ENCODE measurements around the gene AFAP1L1. TPM values are rescaled to one million over a fixed set of nuclear protein-coding genes. Genes with fewer than 3 reads are reported as not detected.

AFAP1L1 gene
- total RNA-seq, 1 experiment from 2014 or later, result 19.6 TPM

DNA sequence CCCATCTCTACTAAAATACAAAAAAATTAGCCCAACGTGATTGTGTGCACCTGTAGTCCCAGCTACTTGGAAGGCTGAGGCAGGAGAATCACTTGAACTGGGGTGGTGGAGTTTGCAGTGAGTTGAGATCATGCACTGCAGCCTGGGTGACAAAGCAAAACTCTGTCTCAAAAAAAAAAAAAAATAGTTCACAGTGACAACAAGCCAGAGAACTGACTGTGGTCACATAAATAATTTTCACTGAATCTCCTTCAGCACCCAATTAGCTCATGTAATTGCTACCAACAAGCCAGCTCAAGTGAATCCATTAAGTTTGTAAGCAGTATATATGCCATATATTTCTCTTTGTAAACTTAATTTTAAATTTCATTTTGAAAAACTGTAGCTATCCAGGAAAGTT, 14.5 kb upstream of the AFAP1L1 start:
- Histone ChIP-seq H3K27me3 (ENCODE audit: low read length) (no peaks in the 10 kb centered on the region), H3K4me1 (ENCODE audit: insufficient read depth, low read length) (no peaks in the 10 kb centered on the region), H3K79me2 (ENCODE audit: low read length) (no peaks in the 10 kb centered on the region), H4K20me1 (ENCODE audit: low read length) (no peaks in the 10 kb centered on the region), H3K36me3 (ENCODE audit: low read depth, low read length) (no peaks in the 10 kb centered on the region), H3K9ac (ENCODE audit: low read length) (no peak overlapping the region), H3K9me2 (replicated peaks; ENCODE audit: low read length) (no peaks in the 10 kb centered on the region), H3K27ac (ENCODE audit: low read length) (no peak overlapping the region), H3K4me2 (ENCODE audit: low read length) (no peak overlapping the region), H3F3A (ENCODE audit: low read length, unreplicated experiment) (no peaks in the 10 kb centered on the region), H3K9me3 (ENCODE audit: low read length) (no peaks in the 10 kb centered on the region), H3K4me3 (ENCODE audit: low read length) (no peak overlapping the region), H2AFZ (ENCODE audit: low read length) (no peak overlapping the region)
- ChIA-PET POLR2A (ENCODE audit: unreplicated experiment) (interaction anchor here (0.7 kb wide), 1 partner anchor 9 kb away, joined by 3 read pairs; no protein-coding TSS in a partner anchor), CTCF (no interaction called here)
- TF ChIP-seq EZH2 (IDR thresholded peaks at IDR 0.05; ENCODE audit: low read length, unreplicated experiment), result no peak
- TF ChIP-seq EZH2phosphoT487 (IDR thresholded peaks at IDR 0.05; ENCODE audit: borderline replicate concordance, low read length), result no peak
- TF ChIP-seq, protein P1, sequence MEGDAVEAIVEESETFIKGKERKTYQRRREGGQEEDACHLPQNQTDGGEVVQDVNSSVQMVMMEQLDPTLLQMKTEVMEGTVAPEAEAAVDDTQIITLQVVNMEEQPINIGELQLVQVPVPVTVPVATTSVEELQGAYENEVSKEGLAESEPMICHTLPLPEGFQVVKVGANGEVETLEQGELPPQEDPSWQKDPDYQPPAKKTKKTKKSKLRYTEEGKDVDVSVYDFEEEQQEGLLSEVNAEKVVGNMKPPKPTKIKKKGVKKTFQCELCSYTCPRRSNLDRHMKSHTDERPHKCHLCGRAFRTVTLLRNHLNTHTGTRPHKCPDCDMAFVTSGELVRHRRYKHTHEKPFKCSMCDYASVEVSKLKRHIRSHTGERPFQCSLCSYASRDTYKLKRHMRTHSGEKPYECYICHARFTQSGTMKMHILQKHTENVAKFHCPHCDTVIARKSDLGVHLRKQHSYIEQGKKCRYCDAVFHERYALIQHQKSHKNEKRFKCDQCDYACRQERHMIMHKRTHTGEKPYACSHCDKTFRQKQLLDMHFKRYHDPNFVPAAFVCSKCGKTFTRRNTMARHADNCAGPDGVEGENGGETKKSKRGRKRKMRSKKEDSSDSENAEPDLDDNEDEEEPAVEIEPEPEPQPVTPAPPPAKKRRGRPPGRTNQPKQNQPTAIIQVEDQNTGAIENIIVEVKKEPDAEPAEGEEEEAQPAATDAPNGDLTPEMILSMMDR (conservative IDR thresholded peaks at IDR 0.05; ENCODE audit: low read depth, low read length), result no peak
- intact Hi-C loops (cut with micrococcal nuclease), result no loop called here
- DNase-seq, result no peak
- no TSS peak for BruUV-seq (replicated peaks)
- ATAC-seq, result no peak

DNA sequence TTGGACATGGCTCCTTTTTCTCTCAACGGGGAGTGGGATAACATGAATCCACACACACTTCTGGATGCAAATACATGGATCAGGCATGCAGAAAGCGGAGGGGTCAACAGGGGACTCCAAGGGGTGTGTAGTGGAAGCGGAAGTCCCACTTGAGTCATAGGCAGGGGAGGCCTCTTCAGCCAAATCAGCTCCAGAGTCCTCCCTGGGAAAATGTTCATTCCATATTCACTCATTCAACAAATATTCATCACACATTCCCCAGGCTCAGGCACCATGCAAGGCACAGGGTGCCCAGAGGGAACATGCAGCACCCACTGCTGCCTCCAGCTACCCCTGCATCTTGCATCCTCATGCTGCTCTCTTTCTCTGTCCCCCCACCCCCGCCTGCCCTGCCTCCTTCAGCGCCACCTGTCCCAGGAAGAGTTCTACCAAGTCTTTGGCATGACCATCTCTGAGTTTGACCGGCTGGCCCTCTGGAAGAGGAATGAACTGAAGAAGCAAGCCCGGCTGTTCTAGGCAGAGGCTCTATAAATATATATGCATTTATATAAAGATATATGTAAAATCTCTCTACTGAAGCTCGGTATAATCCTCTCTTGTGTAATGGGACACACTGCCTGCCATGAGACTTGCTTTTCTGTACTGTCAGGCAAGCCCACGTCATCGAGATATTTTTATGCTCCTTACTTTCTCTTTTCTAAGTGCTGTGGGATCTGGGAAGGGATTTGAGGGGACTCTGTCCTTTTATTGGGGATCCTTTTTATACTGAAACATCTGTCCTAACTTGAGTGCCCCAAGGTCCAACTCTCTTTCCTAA, 13.6 kb upstream of the AFAP1L1 start:
- H3K9me2 ChIP-seq (replicated peaks; ENCODE audit: low read length), result no peaks in the 10 kb centered on the region
- H3K36me3 ChIP-seq (ENCODE audit: low read depth, low read length), result no peaks in the 10 kb centered on the region
- ATAC-seq, result no peak
- H3K9ac ChIP-seq (ENCODE audit: low read length), result no peak overlapping the region
- H3K9me3 ChIP-seq (ENCODE audit: low read length), result no peaks in the 10 kb centered on the region
- no peaks in the 10 kb centered on the region for H3K4me1 ChIP-seq (ENCODE audit: insufficient read depth, low read length)
- TF ChIP-seq, protein P1 (conservative IDR thresholded peaks at IDR 0.05; ENCODE audit: low read depth, low read length), result no peak
- TF ChIP-seq EZH2phosphoT487 (IDR thresholded peaks at IDR 0.05; ENCODE audit: borderline replicate concordance, low read length), result no peak
- TF ChIP-seq EZH2 (IDR thresholded peaks at IDR 0.05; ENCODE audit: low read length, unreplicated experiment), result no peak
- ChIA-PET CTCF (no interaction called here), POLR2A (ENCODE audit: unreplicated experiment) (interaction anchor here (0.7 kb wide), 1 partner anchor 8 kb away, joined by 3 read pairs; no protein-coding TSS in a partner anchor)
- intact Hi-C loops (cut with micrococcal nuclease), result no loop called here
- H2AFZ ChIP-seq (ENCODE audit: low read length), result no peak overlapping the region
- no peak overlapping the region for H3K4me2 ChIP-seq (ENCODE audit: low read length)
- no peaks in the 10 kb centered on the region for H3F3A ChIP-seq (ENCODE audit: low read length, unreplicated experiment)
- H3K4me3 ChIP-seq (ENCODE audit: low read length), result no peak overlapping the region
- H3K27me3 ChIP-seq (ENCODE audit: low read length), result no peaks in the 10 kb centered on the region
- H4K20me1 ChIP-seq (ENCODE audit: low read length), result no peaks in the 10 kb centered on the region
- BruUV-seq (replicated peaks), result no TSS peak
- DNase-seq, result peak; percentile 32
- no peaks in the 10 kb centered on the region for H3K79me2 ChIP-seq (ENCODE audit: low read length)
- H3K27ac ChIP-seq (ENCODE audit: low read length), result no peak overlapping the region

DNA sequence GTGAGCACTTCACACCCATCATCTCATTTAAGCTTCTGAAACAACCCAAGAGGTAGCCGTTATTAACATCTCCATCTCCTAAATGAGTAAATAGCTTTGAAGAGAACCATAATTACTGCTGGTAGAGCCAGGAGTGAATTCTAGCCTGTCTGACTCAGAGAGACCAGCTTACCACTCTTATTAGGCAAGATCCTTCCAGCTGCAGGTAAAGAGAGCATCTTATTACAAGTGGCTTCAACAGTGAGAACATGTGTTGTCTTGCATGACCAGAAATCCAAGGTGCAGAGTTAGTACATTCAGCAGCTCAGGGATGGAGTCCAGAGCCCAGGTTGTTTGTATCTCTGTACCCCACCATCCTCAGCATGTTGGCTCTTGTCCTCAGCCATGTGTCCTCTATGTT, 10.9 kb upstream of the AFAP1L1 start:
- Histone ChIP-seq H4K20me1 (ENCODE audit: low read length) (no peaks in the 10 kb centered on the region), H3K9ac (ENCODE audit: low read length) (no peak overlapping the region), H3K4me1 (ENCODE audit: insufficient read depth, low read length) (no peaks in the 10 kb centered on the region), H3K9me3 (ENCODE audit: low read length) (no peaks in the 10 kb centered on the region), H3K4me2 (ENCODE audit: low read length) (no peak overlapping the region), H3F3A (ENCODE audit: low read length, unreplicated experiment) (no peaks in the 10 kb centered on the region), H3K27ac (ENCODE audit: low read length) (no peak overlapping the region), H3K9me2 (replicated peaks; ENCODE audit: low read length) (no peaks in the 10 kb centered on the region), H2AFZ (ENCODE audit: low read length) (no peak overlapping the region), H3K27me3 (ENCODE audit: low read length) (no peaks in the 10 kb centered on the region), H3K4me3 (ENCODE audit: low read length) (no peak overlapping the region), H3K79me2 (ENCODE audit: low read length) (no peaks in the 10 kb centered on the region), H3K36me3 (ENCODE audit: low read depth, low read length) (no peaks in the 10 kb centered on the region)
- peak; percentile 33 for DNase-seq
- ChIA-PET CTCF (interaction anchor here (0.9 kb wide), 1 partner anchor 135 kb away, joined by 3 read pairs; no protein-coding TSS in a partner anchor), POLR2A (ENCODE audit: unreplicated experiment) (interaction anchor here (0.6 kb wide), 1 partner anchor 707 kb away, joined by 3 read pairs; no protein-coding TSS in a partner anchor)
- ATAC-seq, result no peak
- intact Hi-C loops (cut with micrococcal nuclease), result loop anchor here (10.0 kb wide), 1 partner anchor 64 kb away; no protein-coding TSS in a partner anchor
- TF ChIP-seq EZH2phosphoT487 (IDR thresholded peaks at IDR 0.05; ENCODE audit: borderline replicate concordance, low read length) (no peak), EZH2 (IDR thresholded peaks at IDR 0.05; ENCODE audit: low read length, unreplicated experiment) (no peak)
- TF ChIP-seq, protein P1 (conservative IDR thresholded peaks at IDR 0.05; ENCODE audit: low read depth, low read length), result no peak
- no TSS peak for BruUV-seq (replicated peaks)
